Astrocyte (in vitro differentiated cells and primary cell): ENCODE measurements around the gene CYTH3. TPM values are rescaled to one million over a fixed set of nuclear protein-coding genes. Genes with fewer than 3 reads are reported as not detected.

Source experiments
- DNase-seq: peaks from one replicate; pipeline ENCODE4 v3.0.0-alpha.2; 2010; ENCODE audit warnings: low read depth
- FAIRE-seq: peaks from 2 replicates; lab custom pipeline; 2011; peaks lifted over from hg19 to GRCh38; lab: Jason Lieb, UNC
- H2AFZ ChIP-seq: 2 replicates; pipeline ENCODE4 v1.6.0; 2012; ENCODE audit warnings: low read depth, low read length, inconsistent platforms
- H3K27ac ChIP-seq: 2 replicates; pipeline ENCODE4 v1.5.1; 2011; ENCODE audit warnings: low read depth, low read length, inconsistent platforms
- H3K27me3 ChIP-seq: 2 replicates; pipeline ENCODE4 v1.6.0; 2011; ENCODE audit warnings: low read length, inconsistent platforms; ENCODE audit not compliant: insufficient read depth
- H3K36me3 ChIP-seq: 2 replicates; pipeline ENCODE4 v1.5.1; 2011; ENCODE audit warnings: low read length, inconsistent platforms; ENCODE audit not compliant: insufficient read depth
- H3K4me1 ChIP-seq: 2 replicates; pipeline ENCODE4 v1.5.1; 2011; ENCODE audit warnings: low read length, inconsistent platforms; ENCODE audit not compliant: insufficient read depth
- H3K4me2 ChIP-seq: 2 replicates; pipeline ENCODE4 v1.6.0; 2012; ENCODE audit warnings: low read length, inconsistent platforms
- H3K4me3 ChIP-seq: 2 replicates; pipeline ENCODE4 v1.5.1; 2011; ENCODE audit warnings: low read depth, mild to moderate bottlenecking, low read length, inconsistent platforms; ENCODE audit not compliant: insufficient read depth
- H3K79me2 ChIP-seq: 2 replicates; pipeline ENCODE4 v1.6.0; 2012; ENCODE audit warnings: mild to moderate bottlenecking, low read length, inconsistent platforms; ENCODE audit not compliant: insufficient read depth
- H3K9ac ChIP-seq: 2 replicates; pipeline ENCODE4 v1.6.0; 2012; ENCODE audit warnings: mild to moderate bottlenecking, low read length, inconsistent platforms
- H3K9me3 ChIP-seq: 2 replicates; pipeline ENCODE4 v1.5.1; 2012; ENCODE audit warnings: low read depth, mild to moderate bottlenecking, low read length, inconsistent platforms; ENCODE audit not compliant: insufficient read depth
- H4K20me1 ChIP-seq: 2 replicates; pipeline ENCODE4 v1.6.0; 2012; ENCODE audit warnings: low read length, inconsistent platforms; ENCODE audit not compliant: insufficient read depth
- H3K27ac Mint-ChIP-seq: one replicate; pipeline ENCODE4 v1.8.0; 2021; ENCODE audit warnings: mild to moderate bottlenecking, mixed read lengths; ENCODE audit not compliant: unreplicated experiment
- H3K27me3 Mint-ChIP-seq: one replicate; pipeline ENCODE4 v1.8.0; 2021; ENCODE audit warnings: low read depth, mixed read lengths; ENCODE audit not compliant: unreplicated experiment
- H3K36me3 Mint-ChIP-seq: one replicate; pipeline ENCODE4 v1.8.0; 2021; ENCODE audit warnings: low read depth, mixed read lengths; ENCODE audit not compliant: unreplicated experiment
- H3K4me1 Mint-ChIP-seq: one replicate; pipeline ENCODE4 v1.8.0; 2021; ENCODE audit warnings: low read depth, mixed read lengths; ENCODE audit not compliant: unreplicated experiment
- H3K4me3 Mint-ChIP-seq: one replicate; pipeline ENCODE4 v1.8.0; 2021; ENCODE audit warnings: mild to moderate bottlenecking, moderate library complexity, mixed read lengths; ENCODE audit not compliant: unreplicated experiment
- H3K9me3 Mint-ChIP-seq: one replicate; pipeline ENCODE4 v1.8.0; 2021; ENCODE audit warnings: mild to moderate bottlenecking, mixed read lengths; ENCODE audit not compliant: unreplicated experiment
- CTCF ChIP-seq: IDR thresholded peaks from 2 replicates; pipeline ENCODE4 v1.5.1; 2011; ENCODE audit warnings: low read depth, mild to moderate bottlenecking, inconsistent platforms, low read length, moderate library complexity; ENCODE audit not compliant: insufficient read depth
- EZH2 ChIP-seq: IDR thresholded peaks from 2 replicates; pipeline ENCODE4 v1.6.1; 2012; ENCODE audit warnings: mild to moderate bottlenecking, low read length, inconsistent platforms; ENCODE audit not compliant: insufficient read depth
- total RNA-seq: library from RNA; stranded (reverse); gene quantifications from 2 replicates; pipeline ENCODE4 v1.2.1, GENCODE V29; 2021

The CYTH3 gene
- total RNA-seq, 1 donor from 2014 or later, result 29.3 TPM

- peaks cover 60% of the 10 kb centered on the region for H3K36me3 ChIP-seq
- no peak overlapping the region for H3K27ac Mint-ChIP-seq
- no peak overlapping the region for H3K4me3 Mint-ChIP-seq
- no peaks in the 10 kb centered on the region for H3K4me1 ChIP-seq
- no peak overlapping the region for H3K4me3 ChIP-seq
- H3K36me3 Mint-ChIP-seq, result peaks cover 17% of the 10 kb centered on the region
- no peaks in the 10 kb centered on the region for H3K27me3 Mint-ChIP-seq
- no peaks in the 10 kb centered on the region for H3K79me2 ChIP-seq
- H3K4me2 ChIP-seq, result no peak overlapping the region
- H3K9me3 ChIP-seq, result no peaks in the 10 kb centered on the region
- H3K27me3 ChIP-seq, result no peaks in the 10 kb centered on the region
- no peaks in the 10 kb centered on the region for H3K9me3 Mint-ChIP-seq
- no peaks in the 10 kb centered on the region for H4K20me1 ChIP-seq
- H2AFZ ChIP-seq, result no peak overlapping the region
- no peak for DNase-seq
- no peak overlapping the region for H3K9ac ChIP-seq
- FAIRE-seq, result no peak
- H3K27ac ChIP-seq, result no peak overlapping the region
- no peak for TF ChIP-seq EZH2
- no peak for TF ChIP-seq CTCF
- H3K4me1 Mint-ChIP-seq, result no peaks in the 10 kb centered on the region
Observed at GRCh38 chr7:6146666-6147065, 125.8 kb downstream of the CYTH3 start.

GRCh38 chr7:6143997-6144396 lies 128.4 kb downstream of the CYTH3 start:
- H2AFZ ChIP-seq, result no peak overlapping the region
- DNase-seq (no peak), FAIRE-seq (no peak)
- H3K27me3 ChIP-seq, result no peaks in the 10 kb centered on the region
- no peak for TF ChIP-seq EZH2
- no peak for TF ChIP-seq CTCF
- H3K36me3 ChIP-seq, result peaks cover 50% of the 10 kb centered on the region
- H3K4me2 ChIP-seq, result no peak overlapping the region
- H3K9me3 ChIP-seq, result no peaks in the 10 kb centered on the region
- no peaks in the 10 kb centered on the region for H4K20me1 ChIP-seq
- H3K9me3 Mint-ChIP-seq, result no peaks in the 10 kb centered on the region
- H3K36me3 Mint-ChIP-seq, result peaks cover 14% of the 10 kb centered on the region
- H3K4me3 ChIP-seq, result no peak overlapping the region
- H3K4me3 Mint-ChIP-seq, result no peak overlapping the region
- H3K27ac Mint-ChIP-seq, result no peak overlapping the region
- no peaks in the 10 kb centered on the region for H3K4me1 ChIP-seq
- H3K79me2 ChIP-seq, result no peaks in the 10 kb centered on the region
- H3K27me3 Mint-ChIP-seq, result no peaks in the 10 kb centered on the region
- no peak overlapping the region for H3K27ac ChIP-seq
- no peaks in the 10 kb centered on the region for H3K4me1 Mint-ChIP-seq
- no peak overlapping the region for H3K9ac ChIP-seq

GRCh38 chr7:6142871-6143380 lies 129.5 kb downstream of the CYTH3 start:
- no peaks in the 10 kb centered on the region for H3K27me3 Mint-ChIP-seq
- Histone ChIP-seq H3K9ac (no peak overlapping the region), H3K27me3 (no peaks in the 10 kb centered on the region), H2AFZ (no peak overlapping the region), H3K4me1 (no peaks in the 10 kb centered on the region), H3K36me3 (peaks cover 49% of the 10 kb centered on the region), H3K79me2 (no peaks in the 10 kb centered on the region), H3K9me3 (no peaks in the 10 kb centered on the region), H4K20me1 (no peaks in the 10 kb centered on the region), H3K4me2 (no peak overlapping the region), H3K4me3 (no peak overlapping the region), H3K27ac (no peak overlapping the region)
- FAIRE-seq (no peak), DNase-seq (no peak)
- no peak overlapping the region for H3K27ac Mint-ChIP-seq
- H3K4me3 Mint-ChIP-seq, result no peak overlapping the region
- peaks cover 11% of the 10 kb centered on the region for H3K36me3 Mint-ChIP-seq
- no peaks in the 10 kb centered on the region for H3K9me3 Mint-ChIP-seq
- no peaks in the 10 kb centered on the region for H3K4me1 Mint-ChIP-seq
- TF ChIP-seq EZH2, result no peak
- no peak for TF ChIP-seq CTCF
